LNCaP clone FGC (cell line): ENCODE measurements around the gene TRAK1.

Source experiments
- DNase-seq: peaks from one replicate; pipeline ENCODE4 v3.0.0-alpha.2; 2011; ENCODE audit warnings: low read depth
- H3K4me3 ChIP-seq: 2 replicates; pipeline ENCODE4 v1.5.1; 2011; ENCODE audit warnings: mild to moderate bottlenecking, low read depth, low read length, control low read depth
- CTCF ChIP-seq: IDR thresholded peaks from 2 replicates; pipeline ENCODE4 v1.5.1; 2012; ENCODE audit warnings: mild to moderate bottlenecking; ENCODE audit not compliant: control insufficient read depth, insufficient read depth; ENCODE audit errors: extremely low read depth

The TRAK1 gene

GRCh38 chr3:42257007-42257406 lies 165.8 kb downstream of the TRAK1 start:
- no peak overlapping the region for H3K4me3 ChIP-seq
- no peak for DNase-seq
- TF ChIP-seq CTCF = no peak

GRCh38 chr3:42262525-42262924 lies 171.4 kb downstream of the TRAK1 start:
- DNase-seq = no peak
- H3K4me3 ChIP-seq = no peak overlapping the region
- TF ChIP-seq CTCF = no peak

- DNase-seq = no peak
- no peak for TF ChIP-seq CTCF
- H3K4me3 ChIP-seq = no peak overlapping the region
Measured at GRCh38 chr3:42263354-42264346, 172.5 kb downstream of the TRAK1 start.

- no peak for DNase-seq
- TF ChIP-seq CTCF = no peak
- no peak overlapping the region for H3K4me3 ChIP-seq
Measured at GRCh38 chr3:42264399-42265058, 173.4 kb downstream of the TRAK1 start.

- DNase-seq = no peak
- no peak for TF ChIP-seq CTCF
- H3K4me3 ChIP-seq = no peak overlapping the region
Measured at GRCh38 chr3:42265059-42265991, 174.2 kb downstream of the TRAK1 start.

- TF ChIP-seq CTCF = no peak
- no peak within 1 kb of the TSS for H3K4me3 ChIP-seq
- no peak for DNase-seq
Measured at GRCh38 chr3:42266085-42266484, 174.9 kb downstream of the TRAK1 start, which contains the start of gene CCK. Gene CCK (minus strand): TSS chr3:42266185. CDS start chr3:42263630, 2,555 bp downstream.
